Measurements from ENCODE around the gene MAPRE2.

Gene MAPRE2

DNA sequence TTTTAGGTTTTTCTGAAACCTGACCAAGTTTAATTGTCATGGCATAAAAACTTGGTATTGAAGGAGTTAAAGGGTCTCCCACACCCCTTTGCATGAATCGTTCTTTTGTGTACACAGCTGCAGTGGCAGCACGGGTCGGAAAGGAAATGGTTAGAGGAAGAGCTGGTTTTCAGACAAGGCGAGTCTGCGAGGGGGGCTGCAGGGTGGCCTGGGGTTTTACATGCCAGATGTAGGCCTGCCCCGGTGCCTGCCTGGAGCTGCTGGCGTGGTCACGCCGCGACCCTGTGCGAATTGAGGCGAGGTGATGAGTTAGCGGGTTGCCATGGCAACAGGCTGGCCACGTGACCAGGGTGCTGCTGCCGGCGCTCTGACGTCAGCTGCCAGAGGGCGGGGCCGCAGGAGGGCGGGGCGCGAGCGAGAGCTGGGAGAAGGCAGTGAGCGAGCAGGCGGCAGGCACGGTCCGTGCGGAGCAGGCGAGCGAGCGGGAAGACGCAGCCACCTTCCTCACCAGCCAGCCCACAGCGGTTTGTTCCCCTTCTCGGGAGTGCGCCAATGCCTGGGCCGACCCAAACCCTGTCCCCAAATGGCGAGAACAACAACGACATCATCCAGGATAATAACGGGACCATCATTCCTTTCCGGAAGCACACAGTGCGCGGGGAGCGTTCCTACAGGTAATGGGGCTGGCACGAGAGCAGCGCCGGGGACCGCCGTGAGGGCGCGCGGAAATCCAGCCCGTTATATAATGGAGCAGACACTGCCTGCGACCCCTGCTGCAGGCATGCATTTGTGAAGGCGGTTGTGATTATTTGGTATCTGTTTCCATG is at the start of gene MAPRE2:
TSS of gene MAPRE2 (plus strand) at position 426 of the 827 bp plus-strand sequence. CDS start at position 553, 127 bp downstream.
- Histone ChIP-seq H3K27ac (peak within 1 kb of the TSS; percentile 83), H3K27me3 (no peaks in the 10 kb centered on the region), H3K9me3 (no peaks in the 10 kb centered on the region), H3K4me1 (ENCODE audit: control insufficient read depth in 1 of 2, insufficient read depth in 1 of 2, low read depth in 1 of 2, low read length in 1 of 2) (peaks cover 51 to 63% of the 10 kb centered on the region in 2 experiments), H3K36me3 (no peaks in the 10 kb centered on the region), H3K4me3 (ENCODE audit: low read depth in 1 of 2, low read length in 1 of 2) (peak within 1 kb of the TSS; percentile 85 to 92)
- TF ChIP-seq, protein P1, sequence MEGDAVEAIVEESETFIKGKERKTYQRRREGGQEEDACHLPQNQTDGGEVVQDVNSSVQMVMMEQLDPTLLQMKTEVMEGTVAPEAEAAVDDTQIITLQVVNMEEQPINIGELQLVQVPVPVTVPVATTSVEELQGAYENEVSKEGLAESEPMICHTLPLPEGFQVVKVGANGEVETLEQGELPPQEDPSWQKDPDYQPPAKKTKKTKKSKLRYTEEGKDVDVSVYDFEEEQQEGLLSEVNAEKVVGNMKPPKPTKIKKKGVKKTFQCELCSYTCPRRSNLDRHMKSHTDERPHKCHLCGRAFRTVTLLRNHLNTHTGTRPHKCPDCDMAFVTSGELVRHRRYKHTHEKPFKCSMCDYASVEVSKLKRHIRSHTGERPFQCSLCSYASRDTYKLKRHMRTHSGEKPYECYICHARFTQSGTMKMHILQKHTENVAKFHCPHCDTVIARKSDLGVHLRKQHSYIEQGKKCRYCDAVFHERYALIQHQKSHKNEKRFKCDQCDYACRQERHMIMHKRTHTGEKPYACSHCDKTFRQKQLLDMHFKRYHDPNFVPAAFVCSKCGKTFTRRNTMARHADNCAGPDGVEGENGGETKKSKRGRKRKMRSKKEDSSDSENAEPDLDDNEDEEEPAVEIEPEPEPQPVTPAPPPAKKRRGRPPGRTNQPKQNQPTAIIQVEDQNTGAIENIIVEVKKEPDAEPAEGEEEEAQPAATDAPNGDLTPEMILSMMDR (IDR thresholded peaks at IDR 0.05): no peak

DNA sequence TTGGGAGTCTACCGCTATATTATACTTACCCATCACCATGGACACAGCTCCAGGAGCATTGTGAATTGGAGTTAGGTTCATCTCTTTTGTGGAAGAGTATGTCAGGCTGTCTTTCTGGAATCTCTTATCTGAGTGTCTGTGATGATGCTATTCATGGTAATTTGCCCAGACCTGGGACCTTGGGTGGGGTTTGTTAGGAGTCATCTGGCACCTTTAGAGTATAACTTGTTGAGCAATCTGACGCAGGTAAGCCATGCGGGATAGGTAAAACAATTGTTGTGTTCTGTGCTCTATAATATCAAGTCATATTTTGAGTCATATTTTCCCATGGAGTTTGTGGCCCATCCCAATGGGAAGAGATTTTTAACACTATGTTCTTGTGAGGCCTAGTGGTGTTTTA is 49.7 kb upstream of the MAPRE2 start:
- H3K36me3 ChIP-seq: no peaks in the 10 kb centered on the region
- no peak overlapping the region for H3K27ac ChIP-seq
- no peak overlapping the region for H3K4me3 ChIP-seq (ENCODE audit: low read depth in 1 of 2, low read length in 1 of 2)
- TF ChIP-seq, protein P1 (IDR thresholded peaks at IDR 0.05): no peak
- no peaks in the 10 kb centered on the region for H3K27me3 ChIP-seq
- no peaks in the 10 kb centered on the region for H3K9me3 ChIP-seq
- H3K4me1 ChIP-seq (ENCODE audit: control insufficient read depth in 1 of 2, insufficient read depth in 1 of 2, low read depth in 1 of 2, low read length in 1 of 2): peaks cover 6 to 10% of the 10 kb centered on the region in 2 experiments

DNA sequence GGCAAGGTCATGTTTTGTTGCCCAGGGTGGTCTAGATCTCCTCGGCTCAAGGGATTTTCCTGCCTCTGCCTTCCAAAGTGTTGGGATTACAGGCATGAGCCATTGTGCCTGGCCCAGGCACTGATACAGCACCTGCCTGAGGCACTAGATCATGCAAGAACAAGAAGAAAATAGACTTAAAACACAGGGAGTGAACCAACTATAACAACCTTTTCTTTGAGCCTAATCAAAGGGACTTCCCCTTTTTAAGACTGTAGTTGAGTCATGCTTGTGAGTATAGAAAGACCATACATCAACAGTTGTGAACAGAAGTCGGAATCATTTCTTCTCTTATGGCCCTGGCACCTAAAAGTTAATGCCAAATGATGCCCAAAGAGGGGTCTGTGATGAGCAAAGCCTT is 47.9 kb upstream of the MAPRE2 start:
- Histone ChIP-seq H3K27ac (no peak overlapping the region), H3K4me1 (ENCODE audit: control insufficient read depth in 1 of 2, insufficient read depth in 1 of 2, low read depth in 1 of 2, low read length in 1 of 2) (peaks cover 6 to 10% of the 10 kb centered on the region in 2 experiments), H3K27me3 (no peaks in the 10 kb centered on the region), H3K4me3 (ENCODE audit: low read depth in 1 of 2, low read length in 1 of 2) (no peak overlapping the region), H3K36me3 (no peaks in the 10 kb centered on the region), H3K9me3 (no peaks in the 10 kb centered on the region)
- TF ChIP-seq, protein P1 (IDR thresholded peaks at IDR 0.05): no peak

DNA sequence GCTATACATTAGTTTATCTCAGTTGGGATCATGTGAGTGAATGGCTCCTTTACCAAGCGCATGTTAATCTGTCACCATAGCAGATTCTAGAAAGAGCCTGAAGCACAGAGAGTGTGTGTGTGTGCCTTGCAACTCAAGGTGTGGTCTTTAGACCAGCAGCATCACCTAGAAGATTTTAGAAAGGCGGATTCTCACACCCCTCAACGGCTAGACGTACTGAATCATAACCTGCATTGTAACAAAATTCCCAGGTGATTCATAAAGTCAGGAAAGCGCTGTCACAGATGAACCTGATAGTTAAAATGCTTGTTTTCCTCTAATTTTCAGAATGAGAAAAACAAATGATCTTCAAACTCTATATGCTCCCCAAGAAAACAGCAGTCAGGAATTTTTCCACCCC is 45.5 kb upstream of the MAPRE2 start:
- Histone ChIP-seq H3K4me1 (ENCODE audit: control insufficient read depth in 1 of 2, insufficient read depth in 1 of 2, low read depth in 1 of 2, low read length in 1 of 2) (peaks cover 0 to 8% of the 10 kb centered on the region in 2 experiments), H3K9me3 (no peaks in the 10 kb centered on the region)

DNA sequence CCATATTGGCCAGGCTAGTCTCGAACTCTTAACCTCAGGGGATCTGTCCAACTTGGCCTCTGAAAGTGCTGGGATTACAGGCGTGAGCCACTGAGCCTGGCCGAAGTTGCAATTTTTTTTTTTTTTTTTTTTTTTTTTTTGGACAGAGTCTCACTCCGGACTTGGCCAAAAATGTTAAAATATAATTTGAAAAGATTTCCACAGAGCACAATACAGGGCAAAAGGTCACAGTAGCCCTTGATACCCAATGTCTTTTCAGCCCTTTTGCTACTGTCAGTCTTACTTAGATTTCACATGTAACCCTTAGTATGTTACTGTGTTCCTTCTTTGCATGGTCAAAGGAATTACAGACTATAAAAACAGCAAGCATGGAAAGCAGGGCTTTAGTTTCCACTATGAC is 42.6 kb upstream of the MAPRE2 start:
- Histone ChIP-seq H3K36me3 (no peaks in the 10 kb centered on the region), H3K9me3 (no peaks in the 10 kb centered on the region), H3K4me1 (ENCODE audit: control insufficient read depth in 1 of 2, insufficient read depth in 1 of 2, low read depth in 1 of 2, low read length in 1 of 2) (peaks cover 0 to 10% of the 10 kb centered on the region in 2 experiments), H3K4me3 (ENCODE audit: low read depth in 1 of 2, low read length in 1 of 2) (no peak overlapping the region), H3K27ac (no peak overlapping the region), H3K27me3 (no peaks in the 10 kb centered on the region)
- TF ChIP-seq, protein P1 (IDR thresholded peaks at IDR 0.05): no peak

More for the DNA sequence above, 45.5 kb upstream of the MAPRE2 start:
- H3K4me3 ChIP-seq (ENCODE audit: low read depth in 1 of 2, low read length in 1 of 2): no peak overlapping the region
- TF ChIP-seq, protein P1 (IDR thresholded peaks at IDR 0.05): no peak
- H3K27me3 ChIP-seq: no peaks in the 10 kb centered on the region
- H3K27ac ChIP-seq: no peak overlapping the region
- H3K36me3 ChIP-seq: no peaks in the 10 kb centered on the region
